HEK293 (cell line): ENCODE data around the gene NUMA1.

Experiments used
- CTCF ChIA-PET: fragments of 350-600 bp; formaldehyde crosslinking; extraction: SDS; loops from one replicate; lab custom pipeline; 2021; ENCODE audit warnings: antibody characterized with exemption; lab: Yijun Ruan, JAX
- POLR2A ChIA-PET: fragments of 300-600 bp; formaldehyde crosslinking; extraction: SDS; loops from one replicate; lab custom pipeline; 2020; ENCODE audit warnings: antibody characterized with exemption, inconsistent platforms; lab: Yijun Ruan, JAX
- H3K27ac ChIP-seq: fragments of 200-500 bp; sonication (Bioruptor generic); 2 replicates; pipeline ENCODE4 v1.5.1; 2014; ENCODE audit warnings: low read depth, low read length, control low read depth, inconsistent platforms; ENCODE audit errors: extremely low read depth
- H3K36me3 ChIP-seq, 2 experiments: fragments of 200-500 bp in 1 of 2; sonication (Bioruptor generic) in 1 of 2; 1 replicate in 1 of 2; 2 replicates in 1 of 2; pipeline ENCODE4 v1.5.1; 2014 to 2017; ENCODE audit warnings: inconsistent platforms in 2 of 2, low read length in 2 of 2; ENCODE audit not compliant: control insufficient read depth in 2 of 2, insufficient read depth in 1 of 2
- H3K4me1 ChIP-seq: fragments of 200-500 bp; sonication (Bioruptor generic); 2 replicates; pipeline ENCODE4 v1.5.1; 2014; ENCODE audit warnings: mild to moderate bottlenecking, low read length, inconsistent platforms; ENCODE audit not compliant: control insufficient read depth, insufficient read depth
- H3K4me3 ChIP-seq: 2 replicates; pipeline ENCODE4 v1.5.1; 2011; ENCODE audit warnings: low read depth, mild to moderate bottlenecking, control low read depth, low read length, moderate library complexity
- H3K9me3 ChIP-seq: fragments of 200-500 bp; sonication (Bioruptor generic); 2 replicates; pipeline ENCODE4 v1.5.1; 2014; ENCODE audit warnings: low read depth, low read length, inconsistent platforms; ENCODE audit not compliant: control insufficient read depth, insufficient read depth
- BCL11B ChIP-seq: fragments of 450-650 bp; formaldehyde crosslinking; IDR thresholded peaks from 2 replicates; pipeline ENCODE4 v1.5.1; 2016; ENCODE audit warnings: low read depth, missing biosample characterization, missing genetic modification characterization
- OSR2 ChIP-seq: fragments of 450-650 bp; formaldehyde crosslinking; IDR thresholded peaks from 2 replicates; pipeline ENCODE4 v1.5.1; 2016; ENCODE audit warnings: missing biosample characterization, missing genetic modification characterization
- TRIM28 ChIP-seq: IDR thresholded peaks from 2 replicates; pipeline ENCODE4 v1.6.1; 2011; ENCODE audit warnings: low read length, control low read depth, borderline replicate concordance
- ZBTB1 ChIP-seq: fragments of 450-650 bp; formaldehyde crosslinking; IDR thresholded peaks from 2 replicates; pipeline ENCODE4 v1.5.1; 2016; ENCODE audit warnings: missing biosample characterization, missing genetic modification characterization
- ZNF121 ChIP-seq: fragments of 450-650 bp; formaldehyde crosslinking; IDR thresholded peaks from 2 replicates; pipeline ENCODE4 v1.5.1; 2016; ENCODE audit warnings: missing biosample characterization, missing genetic modification characterization
- ZNF148 ChIP-seq: fragments of 450-650 bp; formaldehyde crosslinking; IDR thresholded peaks from 2 replicates; pipeline ENCODE4 v1.5.0; 2017; ENCODE audit warnings: missing biosample characterization, missing genetic modification characterization, borderline replicate concordance
- ZNF155 ChIP-seq: fragments of 450-650 bp; formaldehyde crosslinking; IDR thresholded peaks from 2 replicates; pipeline ENCODE4 v1.5.1; 2016; ENCODE audit warnings: missing biosample characterization, missing genetic modification characterization
- ZNF16 ChIP-seq: fragments of 450-650 bp; formaldehyde crosslinking; IDR thresholded peaks from 2 replicates; pipeline ENCODE4 v1.5.1; 2016; ENCODE audit warnings: low read depth, missing biosample characterization, missing genetic modification characterization
- ZNF223 ChIP-seq: fragments of 450-650 bp; formaldehyde crosslinking; IDR thresholded peaks from 2 replicates; pipeline ENCODE4 v1.5.1; 2016; ENCODE audit warnings: missing biosample characterization, missing genetic modification characterization
- ZNF26 ChIP-seq: fragments of 450-650 bp; formaldehyde crosslinking; IDR thresholded peaks from 2 replicates; pipeline ENCODE4 v1.5.1; 2016; ENCODE audit warnings: missing biosample characterization, missing genetic modification characterization
- ZNF274 ChIP-seq, 2 experiments: fragments of 200-500 bp in 1 of 2; fragments of 450-650 bp in 1 of 2; sonication (Bioruptor generic) in 1 of 2; formaldehyde crosslinking in 1 of 2; IDR thresholded peaks; 2 replicates each; pipeline versions ENCODE4 v1.5.1 to v1.6.1; 2014 to 2016; ENCODE audit warnings: borderline replicate concordance in 1 of 2, inconsistent platforms in 1 of 2, low read length in 1 of 2, missing biosample characterization in 1 of 2, missing genetic modification characterization in 1 of 2
- ZNF350 ChIP-seq: fragments of 450-650 bp; formaldehyde crosslinking; IDR thresholded peaks from 2 replicates; pipeline ENCODE4 v1.5.0; 2017; ENCODE audit warnings: missing biosample characterization, mild to moderate bottlenecking, missing genetic modification characterization
- ZNF398 ChIP-seq: fragments of 450-650 bp; formaldehyde crosslinking; IDR thresholded peaks from 2 replicates; pipeline ENCODE4 v1.5.1; 2017; ENCODE audit warnings: missing biosample characterization, missing genetic modification characterization
- ZNF423 ChIP-seq: fragments of 450-650 bp; formaldehyde crosslinking; IDR thresholded peaks from 2 replicates; pipeline ENCODE4 v1.5.1; 2016; ENCODE audit warnings: missing biosample characterization, missing genetic modification characterization
- ZNF639 ChIP-seq: fragments of 450-650 bp; formaldehyde crosslinking; IDR thresholded peaks from 2 replicates; pipeline ENCODE4 v1.5.1; 2016; ENCODE audit warnings: missing biosample characterization, missing genetic modification characterization
- ZNF660 ChIP-seq: fragments of 450-650 bp; IDR thresholded peaks from 2 replicates; pipeline ENCODE4 v1.5.1; 2018; ENCODE audit warnings: missing biosample characterization, mild to moderate bottlenecking, missing genetic modification characterization
- ZNF670 ChIP-seq: fragments of 450-650 bp; formaldehyde crosslinking; IDR thresholded peaks from 2 replicates; pipeline ENCODE4 v1.5.1; 2016; ENCODE audit warnings: missing biosample characterization, missing genetic modification characterization, low read depth
- ZNF777 ChIP-seq: fragments of 450-650 bp; formaldehyde crosslinking; IDR thresholded peaks from 2 replicates; pipeline ENCODE4 v1.5.1; 2017; ENCODE audit warnings: missing biosample characterization, missing genetic modification characterization, borderline replicate concordance
- ZSCAN4 ChIP-seq: fragments of 450-650 bp; formaldehyde crosslinking; IDR thresholded peaks from 2 replicates; pipeline ENCODE4 v1.5.1; 2017; ENCODE audit warnings: missing biosample characterization, missing genetic modification characterization

NUMA1 gene

GRCh38 chr11:72038491-72038890 is 41.9 kb downstream of the NUMA1 start:
- no peak overlapping the region for H3K27ac ChIP-seq
- H3K4me3 ChIP-seq: no peak overlapping the region
- H3K9me3 ChIP-seq: no peaks in the 10 kb centered on the region
- CTCF ChIA-PET: interaction anchor here (1.0 to 2.2 kb wide), 6 partner anchors 9 to 52 kb away, joined by 3 to 14 read pairs (median 8); no protein-coding TSS in a partner anchor
- TF ChIP-seq ZNF398 (0 out of 2 replicates have a peak, but pooled peaks have one; percentile 21), ZNF148 (no peak)
- H3K4me1 ChIP-seq: peaks cover 22% of the 10 kb centered on the region
- peaks cover 5 to 18% of the 10 kb centered on the region in 2 experiments; a peak in 2 of 3 replicates for H3K36me3 ChIP-seq
- POLR2A ChIA-PET: interaction anchor here (0.5 to 1.7 kb wide), 4 partner anchors 41 to 68 kb away, joined by 3 to 8 read pairs (median 4); no protein-coding TSS in a partner anchor

- Histone ChIP-seq H3K4me1 (peaks cover 22% of the 10 kb centered on the region), H3K27ac (no peak overlapping the region), H3K4me3 (no peak overlapping the region), H3K36me3 (peaks cover 7 to 23% of the 10 kb centered on the region in 2 experiments; a peak in 2 of 3 replicates), H3K9me3 (no peaks in the 10 kb centered on the region)
- ChIA-PET POLR2A (interaction anchor here (1.7 kb wide), 1 partner anchor 42 kb away, joined by 4 read pairs; no protein-coding TSS in a partner anchor), CTCF (interaction anchor here (0.8 to 1.7 kb wide), 4 partner anchors 12 to 106 kb away, joined by 3 to 9 read pairs (median 4); no protein-coding TSS in a partner anchor)
- TF ChIP-seq ZBTB1 (tag by site-specific recombination) (no peak), ZSCAN4 (tag by site-specific recombination) (no peak), TRIM28 (no peak), ZNF223 (tag by site-specific recombination) (no peak), ZNF274 (IDR thresholded peaks at IDR 0.05; ENCODE audit: low read length) (no peak), ZNF274 (tag by site-specific recombination; IDR thresholded peaks at IDR 0.05; ENCODE audit: borderline replicate concordance) (no peak), OSR2 (tag by site-specific recombination) (no peak), ZNF26 (tag by site-specific recombination) (no peak), ZNF660 (tag by site-specific recombination) (no peak)
Observed at GRCh38 chr11:72037554-72038311, 42.6 kb downstream of the NUMA1 start.

- Histone ChIP-seq H3K36me3 (peaks cover 7 to 27% of the 10 kb centered on the region in 2 experiments; a peak in 2 of 3 replicates), H3K4me1 (peaks cover 20% of the 10 kb centered on the region), H3K9me3 (no peaks in the 10 kb centered on the region), H3K4me3 (no peak overlapping the region), H3K27ac (no peak overlapping the region)
- POLR2A ChIA-PET: no interaction called here
- CTCF ChIA-PET: interaction anchor here (1.7 to 2.4 kb wide), 2 partner anchors 12 to 54 kb away, joined by 8 to 13 read pairs; no protein-coding TSS in a partner anchor
- TF ChIP-seq ZNF777 (no peak), ZNF639 (no peak), ZNF660 (tag by site-specific recombination) (no peak), ZNF121 (tag by site-specific recombination) (no peak), ZNF16 (tag by site-specific recombination) (no peak), ZNF670 (tag by site-specific recombination) (no peak), ZNF350 (tag by site-specific recombination) (no peak), ZNF423 (no peak), ZNF155 (no peak), BCL11B (no peak)
Observed at GRCh38 chr11:72036687-72037086, 43.7 kb downstream of the NUMA1 start.
